PFSK-1 (cell line): ENCODE measurements around the gene VWF.

Experiments used
- POLR2AphosphoS5 ChIP-seq: IDR thresholded peaks from 2 replicates; pipeline ENCODE4 v1.6.1; 2012; ENCODE audit warnings: low read depth, mild to moderate bottlenecking, control low read depth, low read length, moderate library complexity
- SIN3A ChIP-seq: IDR thresholded peaks from 2 replicates; pipeline ENCODE4 v1.6.1; 2012; ENCODE audit warnings: mild to moderate bottlenecking, low read length, moderate library complexity, borderline replicate concordance; ENCODE audit not compliant: insufficient read depth

DNA sequence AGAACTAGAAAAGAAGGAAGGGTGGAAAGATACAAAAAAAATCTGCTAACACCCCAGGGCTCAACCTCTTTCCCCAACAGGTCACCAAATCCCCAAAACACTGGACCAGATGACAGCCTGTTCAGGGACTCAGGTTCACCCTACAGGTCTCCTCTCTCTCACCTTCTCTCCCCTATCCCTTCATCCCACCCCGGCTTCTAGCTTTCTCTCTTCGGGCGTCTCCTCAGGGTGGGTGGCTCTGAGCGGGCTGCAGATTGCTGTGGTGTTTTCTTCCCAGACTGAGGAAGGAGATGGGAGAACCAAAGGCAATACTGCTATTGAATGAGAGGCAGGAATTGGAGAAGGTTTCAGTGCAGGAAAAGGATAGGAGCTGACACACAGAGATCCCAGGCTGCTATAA, 218.7 kb downstream of the VWF start:
- no peak for TF ChIP-seq POLR2AphosphoS5
- no peak for TF ChIP-seq SIN3A
